ENCODE results near the gene ARMH3.

The ARMH3 gene

DNA sequence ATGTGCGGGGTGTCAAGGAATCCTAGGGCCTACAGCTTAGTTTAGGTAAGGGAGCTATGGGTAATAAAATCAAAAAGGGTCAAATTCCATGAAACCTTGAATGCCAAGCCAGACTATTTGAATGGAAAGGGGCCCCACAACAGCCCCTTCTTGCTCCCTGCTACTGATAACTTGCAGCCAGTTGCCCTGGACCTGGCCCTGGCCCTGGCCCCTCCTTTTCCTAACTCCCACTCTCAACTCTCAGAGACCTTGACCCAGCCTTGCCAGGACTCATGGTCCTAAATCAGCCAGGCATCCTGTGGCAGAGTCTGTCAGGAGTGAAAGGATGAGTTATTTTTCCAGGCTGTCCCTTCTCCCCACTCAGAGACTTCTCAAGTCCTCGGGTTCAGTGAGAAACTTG, 218.2 kb downstream of the ARMH3 start:
- no peak overlapping the region for H3K4me3 ChIP-seq (ENCODE audit: control insufficient read depth, low read depth, low read length)
- TF ChIP-seq, protein P1, sequence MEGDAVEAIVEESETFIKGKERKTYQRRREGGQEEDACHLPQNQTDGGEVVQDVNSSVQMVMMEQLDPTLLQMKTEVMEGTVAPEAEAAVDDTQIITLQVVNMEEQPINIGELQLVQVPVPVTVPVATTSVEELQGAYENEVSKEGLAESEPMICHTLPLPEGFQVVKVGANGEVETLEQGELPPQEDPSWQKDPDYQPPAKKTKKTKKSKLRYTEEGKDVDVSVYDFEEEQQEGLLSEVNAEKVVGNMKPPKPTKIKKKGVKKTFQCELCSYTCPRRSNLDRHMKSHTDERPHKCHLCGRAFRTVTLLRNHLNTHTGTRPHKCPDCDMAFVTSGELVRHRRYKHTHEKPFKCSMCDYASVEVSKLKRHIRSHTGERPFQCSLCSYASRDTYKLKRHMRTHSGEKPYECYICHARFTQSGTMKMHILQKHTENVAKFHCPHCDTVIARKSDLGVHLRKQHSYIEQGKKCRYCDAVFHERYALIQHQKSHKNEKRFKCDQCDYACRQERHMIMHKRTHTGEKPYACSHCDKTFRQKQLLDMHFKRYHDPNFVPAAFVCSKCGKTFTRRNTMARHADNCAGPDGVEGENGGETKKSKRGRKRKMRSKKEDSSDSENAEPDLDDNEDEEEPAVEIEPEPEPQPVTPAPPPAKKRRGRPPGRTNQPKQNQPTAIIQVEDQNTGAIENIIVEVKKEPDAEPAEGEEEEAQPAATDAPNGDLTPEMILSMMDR (conservative IDR thresholded peaks at IDR 0.05; ENCODE audit: control insufficient read depth, insufficient read depth, low read depth, low read length), result no peak
- no peak for DNase-seq (ENCODE audit: low read depth)

DNA sequence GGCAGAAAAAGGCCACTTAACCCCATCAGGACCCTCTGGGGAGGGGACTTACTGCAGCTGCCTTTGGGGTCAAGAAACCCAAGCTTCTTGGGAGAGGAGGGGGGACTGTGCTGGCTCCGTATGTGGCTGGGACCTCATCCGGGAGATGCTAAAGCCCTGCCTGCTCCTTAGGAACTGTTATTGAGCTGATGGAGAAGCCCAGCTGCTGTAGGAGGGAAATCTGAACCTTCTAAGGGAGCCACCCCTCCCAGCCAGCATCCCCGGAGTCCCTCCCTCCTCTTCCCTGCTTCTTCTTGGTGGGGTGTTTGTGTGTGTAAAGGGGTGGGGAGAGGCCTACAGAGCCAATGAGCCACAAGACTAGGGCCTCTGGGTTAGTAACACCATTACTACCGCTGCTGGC, 220.6 kb downstream of the ARMH3 start:
- TF ChIP-seq, protein P1 (conservative IDR thresholded peaks at IDR 0.05; ENCODE audit: control insufficient read depth, insufficient read depth, low read depth, low read length), result no peak
- DNase-seq (ENCODE audit: low read depth), result no peak
- no peak overlapping the region for H3K4me3 ChIP-seq (ENCODE audit: control insufficient read depth, low read depth, low read length)

DNA sequence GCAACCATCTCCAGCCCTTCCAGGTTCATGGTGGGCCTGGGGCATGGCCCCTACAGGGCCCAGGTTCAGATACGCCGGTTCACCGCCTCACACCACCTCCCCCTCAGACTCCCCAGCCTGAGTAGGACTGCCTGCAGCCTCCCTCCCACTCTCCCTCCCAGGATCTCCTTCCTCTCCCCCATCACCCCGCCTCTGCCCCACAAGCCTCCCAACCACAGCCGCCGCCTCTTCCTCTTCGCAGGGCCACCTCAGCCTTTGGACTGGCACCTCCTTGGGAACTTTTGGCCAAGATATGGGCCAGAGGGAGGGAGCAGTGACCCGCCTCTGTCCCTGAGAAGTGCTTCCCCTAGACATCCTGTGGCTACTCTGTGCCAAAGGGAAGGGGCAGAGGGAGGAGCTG, 221.6 kb downstream of the ARMH3 start:
- TF ChIP-seq, protein P1 (conservative IDR thresholded peaks at IDR 0.05; ENCODE audit: control insufficient read depth, insufficient read depth, low read depth, low read length), result no peak
- H3K4me3 ChIP-seq (ENCODE audit: control insufficient read depth, low read depth, low read length), result no peak overlapping the region
- no peak for DNase-seq (ENCODE audit: low read depth)

DNA sequence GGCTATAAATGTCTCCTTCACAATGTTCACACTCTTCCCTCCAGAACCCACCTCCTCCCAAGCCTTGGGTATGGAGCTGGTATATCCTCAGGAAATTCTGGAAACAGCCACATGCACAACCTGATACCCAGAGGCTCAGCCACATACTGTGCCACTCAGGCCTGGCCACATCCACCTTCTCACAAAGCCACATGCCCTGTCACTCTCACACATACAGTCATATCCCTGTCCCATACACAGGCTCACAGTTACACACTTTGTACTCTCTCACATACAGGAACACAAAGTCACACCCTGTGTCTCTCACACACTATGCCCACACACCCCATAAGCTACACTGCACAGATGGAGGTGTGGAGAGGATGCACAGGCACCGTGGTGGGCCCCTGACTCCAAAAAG, 222.5 kb downstream of the ARMH3 start:
- no peak overlapping the region for H3K4me3 ChIP-seq (ENCODE audit: control insufficient read depth, low read depth, low read length)
- TF ChIP-seq, protein P1 (conservative IDR thresholded peaks at IDR 0.05; ENCODE audit: control insufficient read depth, insufficient read depth, low read depth, low read length), result no peak
- DNase-seq (ENCODE audit: low read depth), result no peak

DNA sequence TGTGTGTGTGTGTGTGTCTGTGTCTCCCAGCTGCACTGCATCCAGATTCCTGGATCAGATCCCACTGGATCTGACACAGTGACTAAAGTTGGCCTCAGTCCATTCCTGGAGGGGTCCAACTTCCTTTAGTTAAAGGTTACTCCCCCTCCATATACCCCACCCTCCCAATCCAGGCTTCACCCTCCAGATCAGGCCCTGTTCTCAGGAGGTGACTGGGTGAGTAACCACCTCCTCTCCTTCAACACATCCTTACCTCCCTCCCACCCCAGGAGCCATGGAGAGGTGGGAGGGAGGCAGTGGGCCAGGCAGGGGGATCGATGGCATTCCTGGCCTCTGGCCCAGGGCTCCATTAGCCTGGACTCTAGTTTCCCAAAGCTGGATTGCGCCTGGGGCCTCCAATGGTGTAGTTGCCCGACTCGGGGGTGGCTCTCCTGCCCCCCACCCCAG, 223.6 kb downstream of the ARMH3 start:
- TF ChIP-seq, protein P1 (conservative IDR thresholded peaks at IDR 0.05; ENCODE audit: control insufficient read depth, insufficient read depth, low read depth, low read length), result no peak
- H3K4me3 ChIP-seq (ENCODE audit: control insufficient read depth, low read depth, low read length), result no peak overlapping the region
- DNase-seq (ENCODE audit: low read depth), result no peak

DNA sequence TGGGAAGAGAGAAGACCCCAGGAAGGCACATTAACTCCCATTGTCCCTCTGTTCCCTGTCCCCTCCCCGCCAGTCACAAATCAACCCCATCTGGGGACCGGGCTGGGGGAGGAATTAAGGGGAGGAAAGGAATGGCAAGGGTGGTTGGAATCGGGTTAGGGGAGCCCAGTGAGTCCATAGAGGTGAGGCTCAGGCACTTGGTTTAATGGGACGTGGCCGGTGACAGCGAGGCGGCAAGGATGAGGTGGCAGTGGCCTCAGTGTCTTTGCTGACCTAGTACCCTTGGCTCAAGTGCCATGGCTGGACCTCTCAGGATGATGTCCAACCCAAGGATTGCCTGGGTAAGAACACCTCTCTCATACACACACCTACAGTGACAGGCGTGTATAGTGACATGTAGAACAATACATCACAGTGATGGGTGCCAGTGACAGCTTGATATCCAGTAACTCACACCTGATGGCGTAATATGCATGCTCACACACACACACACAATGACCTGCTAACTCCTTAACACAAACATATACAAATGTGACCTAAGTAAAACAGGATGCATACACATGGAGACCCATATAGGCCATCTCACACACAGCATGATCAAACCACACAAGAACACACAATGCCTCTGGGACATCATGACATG, 224.7 kb downstream of the ARMH3 start:
- TF ChIP-seq, protein P1 (conservative IDR thresholded peaks at IDR 0.05; ENCODE audit: control insufficient read depth, insufficient read depth, low read depth, low read length), result no peak
- DNase-seq (ENCODE audit: low read depth), result no peak
- peak overlapping the region; percentile 44 for H3K4me3 ChIP-seq (ENCODE audit: control insufficient read depth, low read depth, low read length)

All from fibroblast of mammary gland (primary cell).